ENCODE data around the gene FTO. TPM values are rescaled to one million over a fixed set of nuclear protein-coding genes. Genes with fewer than 3 reads are reported as not detected.
"Not testable (repeated sequence)": the region's sequence is repeated elsewhere in the genome, so short reads cannot be mapped to it uniquely, and the experiment has no call there.

FTO gene
- total RNA-seq, 4 donors from 2014 or later: 21.3 to 50.5 (median 40.8) TPM

DNA sequence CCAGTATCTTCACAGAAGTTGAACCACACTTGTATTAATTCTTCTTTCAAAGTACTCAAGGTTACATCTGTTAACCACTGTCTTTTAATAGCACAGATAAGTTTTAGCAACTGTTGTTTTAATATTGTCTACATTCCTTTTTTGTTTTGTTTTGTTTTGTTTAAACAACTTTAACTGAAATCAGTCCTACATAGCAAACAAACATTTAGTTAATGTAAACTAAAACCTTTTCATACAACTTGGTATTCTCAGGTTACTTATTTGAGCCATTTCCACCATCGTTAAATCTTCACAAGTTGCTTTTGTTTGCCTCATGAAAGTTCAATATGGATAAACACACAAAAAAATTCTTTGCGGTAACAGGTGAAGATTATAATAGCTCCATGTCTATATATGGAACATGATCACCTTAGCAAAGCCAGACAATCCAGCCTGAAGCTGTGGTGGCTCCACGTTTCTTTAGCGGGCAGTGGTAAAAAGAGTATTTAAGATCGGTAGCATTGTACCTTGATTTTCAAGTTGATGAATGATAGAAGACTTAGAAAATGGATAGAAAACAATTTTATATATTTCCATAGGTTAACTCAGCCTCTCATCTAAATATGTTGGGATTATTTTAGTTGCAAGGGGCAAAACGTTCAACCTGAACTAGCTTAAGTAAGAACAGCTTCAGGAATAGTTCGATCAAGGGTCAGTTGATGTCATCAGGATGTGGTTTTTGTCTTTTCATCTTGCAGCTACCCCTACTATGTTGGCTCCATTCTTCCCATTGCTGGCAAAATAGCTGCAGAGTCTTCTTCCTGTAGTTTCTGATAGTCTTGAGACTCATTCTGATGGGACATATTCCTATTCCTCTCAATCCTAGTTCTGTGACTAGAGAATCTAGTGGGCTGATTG, 182.8 kb downstream of the FTO start:
- H3K36me3 ChIP-seq: peaks cover 0 to 8% (median 3%) of the 10 kb centered on the region in 4 donors
- H3K4me3 ChIP-seq: no peak overlapping the region
- TF ChIP-seq POLR2AphosphoS5 (IDR thresholded peaks at IDR 0.05): no peak
- no peak for TF ChIP-seq EP300 (IDR thresholded peaks at IDR 0.05; ENCODE audit: low read depth)
- no peak for TF ChIP-seq POLR2A (IDR thresholded peaks at IDR 0.05)
- TF ChIP-seq, protein P1, sequence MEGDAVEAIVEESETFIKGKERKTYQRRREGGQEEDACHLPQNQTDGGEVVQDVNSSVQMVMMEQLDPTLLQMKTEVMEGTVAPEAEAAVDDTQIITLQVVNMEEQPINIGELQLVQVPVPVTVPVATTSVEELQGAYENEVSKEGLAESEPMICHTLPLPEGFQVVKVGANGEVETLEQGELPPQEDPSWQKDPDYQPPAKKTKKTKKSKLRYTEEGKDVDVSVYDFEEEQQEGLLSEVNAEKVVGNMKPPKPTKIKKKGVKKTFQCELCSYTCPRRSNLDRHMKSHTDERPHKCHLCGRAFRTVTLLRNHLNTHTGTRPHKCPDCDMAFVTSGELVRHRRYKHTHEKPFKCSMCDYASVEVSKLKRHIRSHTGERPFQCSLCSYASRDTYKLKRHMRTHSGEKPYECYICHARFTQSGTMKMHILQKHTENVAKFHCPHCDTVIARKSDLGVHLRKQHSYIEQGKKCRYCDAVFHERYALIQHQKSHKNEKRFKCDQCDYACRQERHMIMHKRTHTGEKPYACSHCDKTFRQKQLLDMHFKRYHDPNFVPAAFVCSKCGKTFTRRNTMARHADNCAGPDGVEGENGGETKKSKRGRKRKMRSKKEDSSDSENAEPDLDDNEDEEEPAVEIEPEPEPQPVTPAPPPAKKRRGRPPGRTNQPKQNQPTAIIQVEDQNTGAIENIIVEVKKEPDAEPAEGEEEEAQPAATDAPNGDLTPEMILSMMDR (IDR thresholded peaks at IDR 0.05): no peak
- H3K4me1 ChIP-seq: no peaks in the 10 kb centered on the region
- in situ Hi-C loops (cut with MboI; ENCODE audit: low pct_ligation_motif_present in 1 of 4, low pct_unique_long_range_greater_than_20kb in 1 of 4, low sequenced_read_pairs in 3 of 4): no loop called here
- 94 to 100% methylated on average over 7 of the region's 7 CpGs for WGBS, 2 donors (ENCODE audit: low coverage in 1 of 2)
- intact Hi-C loops (cut with DNase I; ENCODE audit: low total_unique reads): no loop called here
- H3K9me3 ChIP-seq: no peaks in the 10 kb centered on the region
- H3K27me3 ChIP-seq: no peaks in the 10 kb centered on the region
- DNase-seq: no peak
- no peak overlapping the region for H3K27ac ChIP-seq

DNA sequence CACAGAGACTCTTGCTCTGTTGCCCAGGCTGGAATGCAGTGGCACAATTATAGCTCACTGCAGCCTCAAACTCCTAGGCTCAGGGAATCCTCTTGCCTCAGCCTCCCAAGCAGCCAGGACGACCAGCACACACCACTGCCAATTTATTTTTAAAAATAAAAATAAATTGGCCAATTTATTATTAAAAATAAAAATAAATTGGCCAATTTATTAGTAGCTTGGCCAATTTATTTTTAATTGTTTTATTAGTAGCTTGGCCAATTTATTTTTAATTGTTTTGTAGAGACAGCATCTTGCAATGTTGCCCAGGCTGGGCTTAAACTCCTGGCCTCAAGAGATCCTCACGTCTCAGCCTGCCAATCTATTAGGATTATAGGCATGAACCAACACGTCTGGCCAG, 184.3 kb downstream of the FTO start:
- intact Hi-C loops (cut with DNase I; ENCODE audit: low total_unique reads): no loop called here
- 89 to 96% methylated on average over 3 of the region's 3 CpGs for WGBS, 2 donors (ENCODE audit: low coverage in 1 of 2)
- Histone ChIP-seq H3K4me3 (no peak overlapping the region), H3K9me3 (no peaks in the 10 kb centered on the region), H3K4me1 (peaks cover 0 to 14% (median 5%) of the 10 kb centered on the region in 4 donors), H3K36me3 (peaks cover 0 to 8% (median 3%) of the 10 kb centered on the region in 4 donors), H3K27ac (no peak overlapping the region), H3K27me3 (no peaks in the 10 kb centered on the region)
- in situ Hi-C loops (cut with MboI; ENCODE audit: low pct_ligation_motif_present in 1 of 4, low pct_unique_long_range_greater_than_20kb in 1 of 4, low sequenced_read_pairs in 3 of 4): no loop called here
- no peak for DNase-seq
- TF ChIP-seq POLR2A (IDR thresholded peaks at IDR 0.05): no peak
- no peak for TF ChIP-seq POLR2AphosphoS5 (IDR thresholded peaks at IDR 0.05)
- TF ChIP-seq EP300 (IDR thresholded peaks at IDR 0.05; ENCODE audit: low read depth): no peak
- TF ChIP-seq, protein P1 (IDR thresholded peaks at IDR 0.05): no peak

DNA sequence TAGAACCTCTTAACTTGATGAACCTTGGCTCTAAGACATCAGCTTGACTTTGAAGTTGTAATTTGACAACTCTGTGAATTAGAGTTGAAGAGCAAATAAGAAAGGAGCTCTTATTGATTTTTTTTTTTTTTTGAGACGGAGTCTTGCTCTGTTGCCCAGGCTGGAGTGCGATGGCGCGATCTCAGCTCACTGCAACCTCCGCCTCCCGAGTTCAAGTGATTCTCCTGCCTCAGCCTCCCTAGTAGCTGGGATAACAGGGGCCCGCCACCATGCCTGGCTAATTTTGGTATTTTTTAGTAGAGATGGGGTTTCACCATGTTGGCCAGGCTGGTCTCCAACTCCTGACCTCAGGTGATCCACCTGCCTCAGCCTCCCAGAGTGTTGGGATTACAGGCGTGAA, 186.9 kb downstream of the FTO start:
- H3K36me3 ChIP-seq; in situ Hi-C loops (cut with MboI; ENCODE audit: low pct_ligation_motif_present in 1 of 4, low pct_unique_long_range_greater_than_20kb in 1 of 4, low sequenced_read_pairs in 3 of 4): not testable (repeated sequence)
- WGBS, 2 donors (ENCODE audit: low coverage in 1 of 2): 95 to 100% methylated on average over 8 of the region's 8 CpGs

DNA sequence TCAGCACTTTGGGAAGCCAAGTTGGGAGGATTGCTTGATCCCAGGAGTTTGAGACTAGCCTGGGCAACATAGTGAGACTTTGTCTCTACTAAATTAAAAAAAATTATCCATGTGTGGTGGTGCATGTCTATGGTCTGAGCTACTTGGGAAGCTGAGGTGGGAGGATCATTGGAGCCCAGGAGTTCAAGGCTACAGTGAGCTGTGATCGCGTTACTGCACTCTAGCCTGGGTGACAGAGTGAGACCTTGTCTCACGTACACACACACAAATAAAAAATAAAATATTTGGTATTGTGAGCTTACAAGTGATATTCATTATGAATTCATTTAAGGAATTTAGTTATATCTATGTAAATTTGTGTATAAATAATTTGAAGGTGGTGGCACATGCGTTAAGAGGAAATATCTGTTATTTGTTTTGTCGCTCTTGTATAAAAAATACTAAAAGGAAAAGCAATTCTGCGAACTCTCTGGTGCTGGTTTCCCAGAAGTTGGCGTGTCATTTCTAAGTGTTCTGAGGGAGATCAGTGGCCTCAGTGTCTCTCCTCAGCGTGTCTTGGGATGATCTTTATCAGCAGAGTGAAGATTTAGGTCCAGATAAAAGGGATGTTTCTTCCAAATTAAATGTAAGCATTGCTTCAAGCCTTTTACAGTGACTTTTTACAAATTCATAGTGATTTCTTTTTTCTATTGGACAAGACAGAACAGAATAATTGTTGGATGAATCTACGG, 187.6 kb downstream of the FTO start:
- in situ Hi-C loops (cut with MboI; ENCODE audit: low pct_ligation_motif_present in 1 of 4, low pct_unique_long_range_greater_than_20kb in 1 of 4, low sequenced_read_pairs in 3 of 4) (no loop called here), intact Hi-C loops (cut with DNase I; ENCODE audit: low total_unique reads) (no loop called here)
- H3K4me3 ChIP-seq: no peak overlapping the region
- no peak for DNase-seq
- H3K27ac ChIP-seq: no peak overlapping the region
- TF ChIP-seq, protein P1 (IDR thresholded peaks at IDR 0.05): no peak
- TF ChIP-seq EP300 (IDR thresholded peaks at IDR 0.05; ENCODE audit: low read depth): no peak
- TF ChIP-seq POLR2AphosphoS5 (IDR thresholded peaks at IDR 0.05): no peak
- TF ChIP-seq POLR2A (IDR thresholded peaks at IDR 0.05): no peak
- 75 to 77% methylated on average over 9 of the region's 9 CpGs for WGBS, 2 donors (ENCODE audit: low coverage in 1 of 2)
- H3K4me1 ChIP-seq: peaks cover 0 to 31% (median 17%) of the 10 kb centered on the region in 4 donors
- no peaks in the 10 kb centered on the region for H3K27me3 ChIP-seq
- peaks cover 0 to 8% (median 3%) of the 10 kb centered on the region in 4 donors for H3K36me3 ChIP-seq
- H3K9me3 ChIP-seq: no peaks in the 10 kb centered on the region

More for the DNA sequence above, 186.9 kb downstream of the FTO start:
- H3K4me1 ChIP-seq: peaks cover 0 to 31% (median 17%) of the 10 kb centered on the region in 4 donors
- H3K9me3 ChIP-seq; H3K4me3 ChIP-seq; DNase-seq; intact Hi-C loops (cut with DNase I; ENCODE audit: low total_unique reads); H3K27ac ChIP-seq; H3K27me3 ChIP-seq: not testable (repeated sequence)
